Amniotic stem cell (primary cell): Measurements from ENCODE around the gene TMEM132D.

Experiments used
- DNase-seq: peaks from one replicate; lab custom pipeline; 2025; lab: John Stamatoyannopoulos, UW

The TMEM132D gene

DNA sequence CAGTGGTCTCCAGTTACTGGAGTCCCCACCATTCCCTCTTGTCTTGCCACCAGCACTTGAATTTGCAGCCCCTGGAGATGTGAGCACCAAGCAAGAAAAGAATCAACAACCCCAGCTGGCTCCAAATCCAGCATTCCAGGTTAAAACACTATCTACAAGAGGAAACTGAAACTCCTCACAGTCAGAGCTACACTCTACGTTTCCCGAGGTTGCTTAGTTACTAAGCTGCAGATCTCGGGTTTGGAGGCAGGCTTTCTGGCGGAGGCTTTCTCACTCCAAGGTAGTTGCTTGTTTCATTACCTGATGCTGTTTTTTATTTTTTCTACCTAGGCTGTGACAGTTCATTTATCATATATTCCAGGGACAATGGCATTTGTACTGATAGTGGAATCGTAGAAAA lies 802.4 kb downstream of the TMEM132D start:
- no peak for DNase-seq

DNA sequence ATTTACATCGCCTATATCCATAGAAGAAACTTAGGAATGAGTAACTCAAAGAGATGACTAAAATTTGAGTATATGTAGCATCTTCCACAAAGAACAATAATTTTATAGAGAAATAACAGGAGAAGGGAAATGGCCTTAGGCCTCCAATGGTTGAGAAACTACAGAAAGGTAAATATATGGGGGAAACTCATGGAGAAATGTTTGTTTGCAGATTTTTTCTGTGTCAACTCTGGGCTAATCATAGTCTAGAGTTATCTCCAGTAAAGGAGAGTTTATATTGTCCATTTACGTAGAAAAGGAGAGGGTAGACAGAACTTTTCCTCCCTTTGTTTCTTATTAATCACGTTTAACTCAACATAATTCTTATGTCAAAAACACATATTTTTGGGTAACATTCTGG lies 806.4 kb downstream of the TMEM132D start:
- DNase-seq, result no peak

DNA sequence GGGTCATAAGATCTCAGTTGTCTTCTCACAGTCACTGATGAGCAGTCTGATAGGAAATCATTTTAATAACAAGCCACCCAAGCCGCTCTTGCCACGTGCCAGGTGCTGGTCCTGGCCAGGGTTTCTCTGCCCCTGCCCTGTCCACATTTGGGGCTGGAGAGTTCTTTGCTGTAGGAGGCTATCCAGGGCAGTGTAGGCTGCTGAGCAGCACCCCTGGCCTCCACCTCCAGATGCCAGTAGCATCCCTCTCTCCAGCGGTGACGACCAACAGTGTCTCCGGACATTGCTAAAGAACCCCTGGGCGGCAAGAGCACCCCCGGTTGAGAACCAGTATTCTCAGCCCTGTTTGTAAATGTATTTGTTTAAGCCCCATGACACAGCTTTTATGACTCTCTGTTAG lies 806.9 kb downstream of the TMEM132D start:
- DNase-seq, result no peak

DNA sequence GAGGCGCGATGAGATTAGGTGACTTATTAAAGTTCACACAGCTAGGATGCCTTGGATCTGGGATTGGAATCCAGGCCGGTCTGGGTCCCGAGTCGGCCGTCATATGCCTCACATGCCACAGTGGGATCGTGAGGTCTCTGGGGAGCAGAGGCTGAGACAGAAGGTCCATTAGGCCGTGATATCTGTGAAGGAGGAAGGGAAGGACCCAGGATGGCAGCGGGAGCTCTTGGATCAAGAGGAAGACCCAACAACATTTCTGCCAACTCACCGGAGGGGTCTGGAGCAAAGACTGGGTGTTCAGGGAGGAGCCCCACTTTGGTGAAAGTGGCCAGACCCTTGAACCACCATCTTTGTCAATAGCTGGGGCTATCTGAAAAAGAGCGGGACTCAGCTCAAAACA lies 807.6 kb downstream of the TMEM132D start:
- no peak for DNase-seq

DNA sequence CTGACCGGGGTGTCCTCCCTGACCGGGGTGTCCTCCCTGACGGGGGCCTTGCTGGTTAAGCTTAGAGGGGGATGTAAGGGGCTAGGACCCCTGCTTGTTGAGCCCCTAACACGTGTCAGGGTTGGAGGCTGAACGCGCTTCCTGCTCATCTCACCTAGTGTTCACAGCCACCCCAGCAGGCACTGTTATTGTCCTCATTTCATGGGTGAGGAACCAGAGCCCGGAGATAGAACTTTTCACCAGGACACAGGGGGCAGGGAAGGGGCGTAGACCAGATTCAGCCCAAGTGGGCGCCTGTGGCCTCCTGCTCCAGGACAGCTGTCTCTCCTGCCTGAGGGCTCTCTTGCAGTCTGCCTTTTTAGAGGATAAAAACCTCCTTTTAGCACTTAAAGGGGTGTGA lies 814.2 kb downstream of the TMEM132D start:
- DNase-seq, result no peak

DNA sequence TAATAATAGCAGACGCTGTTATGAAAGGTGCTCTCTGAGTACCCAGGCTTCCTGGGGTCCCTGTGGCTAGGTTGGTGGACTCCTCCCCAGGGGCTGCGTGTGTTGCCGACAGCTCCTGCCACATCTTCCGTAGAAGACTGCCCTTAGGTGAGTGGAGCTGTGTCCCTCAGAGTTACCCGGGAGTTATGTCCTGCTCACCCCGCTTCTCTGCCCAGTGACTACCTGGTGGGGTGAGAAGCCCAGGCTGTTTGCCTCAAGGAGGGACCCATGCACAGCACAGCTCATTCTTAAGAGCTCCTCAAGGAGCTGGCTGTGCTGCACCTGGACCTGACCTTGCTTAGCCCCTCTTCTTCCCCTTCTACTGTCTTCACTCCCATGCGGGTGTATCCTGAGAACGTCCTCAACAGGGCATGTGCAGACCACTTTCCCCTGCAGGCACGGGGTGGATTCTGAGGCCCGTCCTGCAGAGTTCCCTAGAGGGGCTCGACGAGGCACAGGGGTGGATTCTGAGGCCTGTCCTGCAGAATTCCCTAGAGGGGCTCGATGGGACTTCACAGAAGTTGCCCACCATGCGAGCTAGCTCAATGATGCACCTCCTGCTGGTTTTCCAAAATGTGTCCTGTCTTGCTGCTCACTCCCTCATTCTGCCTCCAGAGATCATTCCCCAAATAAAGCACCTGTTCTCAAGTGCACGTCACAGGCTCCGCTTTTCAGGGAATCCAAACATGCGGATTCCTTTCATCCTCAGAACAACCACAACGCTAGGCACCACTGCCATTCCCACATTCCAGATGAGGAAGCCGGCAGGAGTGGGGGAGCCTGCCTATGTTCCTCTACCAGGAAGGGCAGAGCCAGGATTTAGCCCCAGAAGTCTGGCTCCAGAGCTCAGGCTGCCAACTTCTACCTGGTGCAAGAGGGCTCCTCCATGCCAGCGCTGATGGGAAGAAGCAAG lies 818.7 kb downstream of the TMEM132D start:
- DNase-seq, result no peak

DNA sequence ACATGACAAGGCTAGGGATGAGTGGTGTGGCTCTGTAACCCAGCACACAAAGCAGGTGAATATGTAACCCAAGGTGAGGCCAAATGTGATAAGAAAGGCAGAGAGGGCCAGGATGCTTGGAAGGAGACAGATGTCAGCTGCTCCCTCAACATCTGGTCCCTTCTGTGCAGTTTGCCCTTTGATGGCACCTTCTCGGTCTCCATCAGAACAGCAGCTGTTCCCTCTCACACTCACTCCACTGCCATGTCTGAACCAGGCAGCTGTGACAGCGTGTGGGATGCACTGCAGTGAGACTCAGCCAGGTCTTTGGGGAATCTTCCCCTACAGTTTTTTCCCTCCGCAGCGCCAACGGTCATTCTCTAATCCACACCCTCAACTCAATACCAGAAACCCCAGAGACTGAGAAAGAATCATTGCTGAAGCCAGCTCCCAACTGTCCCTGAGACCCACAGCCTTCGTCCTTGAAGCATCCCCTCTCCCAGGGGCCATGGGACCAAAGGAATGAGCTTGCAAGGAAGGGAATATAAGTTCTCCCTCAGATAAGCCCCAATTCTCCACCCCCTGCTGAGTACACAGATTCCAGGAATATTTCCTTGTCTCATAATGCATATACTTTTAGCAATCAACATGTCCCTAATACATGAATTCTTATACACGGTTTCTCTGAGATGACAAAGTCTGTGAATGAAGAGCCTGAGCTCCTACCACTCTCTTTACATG lies 820.5 kb downstream of the TMEM132D start:
- DNase-seq, result no peak

DNA sequence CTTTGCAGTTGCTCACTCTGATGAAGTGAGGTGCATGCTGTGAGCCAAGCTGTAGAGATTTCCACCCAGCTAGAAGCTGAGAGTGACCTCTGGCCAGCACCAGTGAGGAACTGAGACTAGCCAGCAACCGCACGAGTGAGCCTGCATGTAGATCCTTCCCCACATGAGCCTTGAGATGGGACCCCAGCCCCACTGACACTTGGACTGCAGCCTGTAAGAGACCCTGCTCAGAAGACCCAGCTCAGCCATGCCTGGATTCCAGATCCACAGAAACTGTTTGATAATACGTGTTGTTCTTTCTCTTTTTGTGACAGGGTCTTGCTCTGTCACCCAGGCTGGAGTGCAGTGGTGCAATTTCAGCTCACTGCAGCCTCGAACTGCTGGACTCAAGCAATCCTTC lies 821.4 kb downstream of the TMEM132D start:
- DNase-seq, result no peak

DNA sequence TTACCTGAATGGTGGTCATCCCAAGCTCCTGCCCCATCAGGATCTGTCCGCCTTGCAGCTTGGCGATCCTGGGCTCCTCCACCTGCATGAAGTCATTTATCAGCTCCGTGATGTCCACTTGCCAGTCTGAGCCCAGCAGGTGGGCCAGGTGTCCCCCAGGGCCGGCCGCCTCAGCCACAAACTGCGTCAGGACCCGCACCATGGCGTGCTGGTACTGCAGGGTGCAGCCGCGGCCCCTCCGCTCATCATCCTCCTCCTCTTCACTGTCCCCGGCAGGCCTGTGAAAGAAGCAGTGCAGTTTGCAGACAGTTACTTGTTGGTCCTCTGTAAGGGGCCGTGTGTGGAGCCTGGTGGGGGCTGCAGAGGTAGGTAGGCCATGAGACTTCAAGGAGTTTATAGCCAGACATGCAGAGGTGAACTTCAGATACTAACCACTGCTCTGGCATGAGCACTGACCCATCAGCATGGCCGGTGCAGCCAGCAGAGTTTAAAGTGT lies 822.0 kb downstream of the TMEM132D start:
- no peak for DNase-seq

DNA sequence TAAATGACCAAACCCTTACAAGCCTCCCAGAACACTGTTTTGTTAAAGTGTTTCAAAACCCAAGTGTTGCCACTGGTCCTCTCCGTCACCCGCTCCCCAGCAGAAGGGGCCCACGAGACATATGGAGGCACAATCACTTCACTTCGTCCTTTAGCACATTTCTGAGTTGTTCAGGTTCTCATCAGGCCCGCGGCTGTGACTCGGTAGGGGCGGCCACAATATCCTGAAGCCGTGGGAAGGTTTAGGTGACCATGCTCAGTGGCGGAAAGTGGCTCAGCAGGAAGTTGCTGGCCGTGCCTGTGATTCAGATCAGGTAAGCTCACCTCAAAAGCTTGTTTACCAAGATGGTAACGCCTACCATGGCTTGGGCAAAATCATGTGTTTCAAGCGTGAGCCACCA lies 823.0 kb downstream of the TMEM132D start:
- DNase-seq, result no peak

DNA sequence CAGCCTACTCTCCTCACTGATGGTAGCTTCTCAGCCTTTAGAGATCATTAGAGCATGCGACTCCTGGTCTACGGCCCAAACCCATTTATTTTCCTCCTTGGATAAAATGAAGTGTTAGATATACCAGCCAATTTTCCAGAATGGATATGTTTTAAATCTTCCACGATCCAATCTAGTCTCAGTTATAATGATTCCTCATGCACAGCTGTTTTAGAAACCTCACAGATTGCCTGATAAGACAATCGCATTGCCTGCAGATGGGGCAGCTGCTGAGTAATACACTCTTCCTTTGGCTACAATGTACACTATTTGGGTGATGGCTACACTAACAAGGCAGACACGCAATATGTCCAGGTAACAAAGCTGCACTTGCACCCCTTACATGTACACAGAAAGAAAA lies 823.4 kb downstream of the TMEM132D start:
- no peak for DNase-seq

DNA sequence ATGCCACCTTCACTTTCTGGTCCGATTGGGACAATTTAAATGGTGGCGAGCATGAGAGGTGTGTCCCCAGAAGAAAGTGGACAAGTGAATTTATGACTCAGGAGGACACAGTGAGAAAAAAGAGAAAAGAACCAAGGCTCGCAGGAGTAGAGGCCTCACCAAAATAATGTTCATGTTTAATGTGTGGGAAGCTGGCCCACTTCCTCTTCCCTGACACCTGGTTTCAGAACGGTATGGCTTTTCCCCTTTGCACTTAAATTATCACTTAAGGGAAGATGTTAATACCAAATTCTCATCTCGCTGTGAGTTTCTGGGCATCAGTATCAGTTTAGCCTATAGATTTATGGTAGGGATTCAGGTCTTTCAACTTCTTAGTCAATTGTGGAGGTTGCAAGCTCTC lies 824.1 kb downstream of the TMEM132D start:
- DNase-seq, result no peak

DNA sequence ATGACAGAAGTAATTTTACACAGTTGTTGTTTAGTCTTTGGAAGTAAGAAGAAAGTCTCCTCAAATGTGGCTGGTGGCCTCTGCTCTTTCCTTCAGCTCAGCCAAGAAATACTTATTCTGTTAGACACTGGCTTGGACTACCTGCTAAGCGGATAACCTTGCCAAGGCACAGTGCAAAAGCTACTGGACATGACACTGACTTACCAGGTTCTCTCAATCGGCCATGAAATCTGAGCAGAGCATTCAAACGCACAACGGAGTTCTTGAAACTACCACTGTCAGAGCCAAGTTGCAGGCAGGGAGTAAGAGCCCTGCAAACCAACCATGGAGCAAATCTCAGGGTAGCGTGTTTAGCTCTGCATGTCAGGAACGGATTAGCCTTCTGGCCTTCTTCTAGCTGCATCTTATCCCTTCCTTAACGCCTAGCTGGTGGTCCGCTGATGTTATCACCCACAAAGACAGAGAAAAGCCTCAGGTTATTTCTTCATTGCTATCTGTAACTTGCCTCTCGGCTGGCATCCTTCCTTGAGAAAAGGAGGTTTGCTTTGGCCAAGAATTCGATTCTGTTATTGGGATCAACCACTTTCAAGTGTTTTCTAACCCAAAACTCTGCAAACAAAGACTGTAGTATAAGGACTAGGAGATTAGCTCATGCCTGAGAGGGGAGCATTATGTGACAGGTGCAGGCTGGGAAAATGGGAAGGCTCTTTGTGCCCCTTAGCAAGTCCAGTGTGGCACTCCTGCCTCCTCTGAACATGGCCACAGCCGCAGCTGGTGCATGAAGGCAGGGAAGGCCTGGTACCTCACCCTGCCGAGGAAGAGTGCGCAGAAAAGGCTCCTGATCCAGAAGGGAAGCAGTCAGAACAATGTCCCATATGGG lies 827.1 kb downstream of the TMEM132D start:
- no peak for DNase-seq

DNA sequence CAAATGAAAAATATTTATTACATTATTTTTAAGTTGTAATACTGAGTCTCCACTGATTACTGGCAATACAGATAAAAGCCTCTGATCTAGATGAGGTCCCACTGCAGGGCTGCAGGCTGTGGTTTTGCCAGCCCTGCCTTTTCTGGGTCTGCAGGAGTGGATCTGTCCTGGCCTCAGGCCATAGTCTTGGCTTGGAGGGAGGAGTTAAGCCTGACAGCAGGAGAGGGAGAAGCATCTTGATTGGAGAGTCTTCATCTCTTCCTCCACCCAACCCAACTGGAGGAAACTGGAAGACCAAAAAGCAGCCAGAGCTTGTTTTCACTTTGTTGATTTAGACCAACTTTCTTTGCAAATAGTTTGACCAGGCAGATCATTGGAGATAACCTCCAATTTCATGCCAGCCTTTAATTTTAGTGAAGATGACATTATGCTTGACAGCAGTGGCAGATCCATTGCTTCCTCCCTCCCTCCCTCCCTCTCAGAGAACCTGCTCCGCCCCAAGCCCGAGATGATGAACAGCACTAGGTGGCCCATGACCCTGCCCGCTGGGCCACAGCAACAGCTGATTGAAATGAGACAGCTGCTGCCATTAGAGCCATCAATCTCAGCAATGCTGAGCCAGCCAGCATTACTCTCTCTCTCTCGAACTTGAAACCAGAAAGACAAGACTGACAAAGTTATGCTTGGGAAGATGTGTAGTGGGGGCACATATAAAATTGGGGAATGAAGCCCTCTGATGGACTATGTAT lies 828.2 kb downstream of the TMEM132D start:
- no peak for DNase-seq

DNA sequence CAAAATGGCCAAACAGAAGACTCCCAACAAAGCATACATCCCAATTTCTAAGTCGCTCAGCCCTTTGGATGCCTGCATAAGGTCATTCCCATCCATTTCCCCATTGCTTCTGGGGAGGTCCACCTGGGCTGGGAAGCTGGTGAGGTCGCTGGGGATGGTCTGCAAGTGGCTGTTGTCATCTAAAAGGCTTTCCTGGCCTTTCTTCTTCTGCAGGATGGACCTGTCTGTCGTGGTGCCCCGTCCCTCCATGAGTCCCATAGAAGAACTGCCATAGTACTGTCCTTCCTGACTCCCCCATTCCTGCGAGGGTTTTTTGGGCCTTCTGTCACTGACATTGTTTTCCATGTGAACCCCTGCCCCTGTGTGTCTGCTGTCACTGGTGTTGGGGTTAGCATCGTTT lies 829.4 kb downstream of the TMEM132D start:
- DNase-seq, result no peak

DNA sequence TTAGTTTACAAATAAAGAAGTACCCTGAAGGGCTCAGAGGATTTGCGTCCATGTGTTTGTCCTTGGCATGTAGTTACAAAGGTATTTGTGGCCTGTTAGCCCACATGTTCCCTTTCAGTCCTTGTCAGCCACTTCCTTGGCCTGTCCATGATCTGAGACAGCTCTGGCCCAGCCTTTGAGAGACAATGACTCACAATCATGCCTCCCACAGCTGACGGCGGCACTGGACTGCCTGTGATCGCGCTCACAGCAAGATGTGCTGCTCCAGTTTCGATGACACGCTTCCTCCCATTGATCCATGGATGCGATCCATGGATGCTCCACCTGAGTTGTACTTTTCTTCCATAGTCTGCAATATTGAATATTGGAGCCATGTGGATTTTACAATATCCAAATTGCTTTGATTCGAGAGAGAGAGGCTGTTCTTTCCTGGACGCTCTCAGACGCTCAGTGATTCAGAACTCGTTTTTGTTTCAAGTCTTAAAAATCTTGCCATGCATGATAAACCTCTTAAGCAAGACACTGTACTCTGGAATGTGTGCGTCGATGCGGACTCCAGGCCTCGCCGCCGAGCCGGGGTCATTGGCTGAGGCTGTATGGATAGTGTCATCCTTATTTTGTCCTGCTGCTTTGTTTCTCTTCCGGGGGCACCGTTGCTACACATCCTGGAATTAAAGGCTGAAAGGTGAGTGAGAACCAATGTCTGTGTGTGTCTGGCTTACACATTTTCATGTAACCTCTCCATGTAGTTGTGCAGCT lies 830.5 kb downstream of the TMEM132D start:
- DNase-seq, result no peak

DNA sequence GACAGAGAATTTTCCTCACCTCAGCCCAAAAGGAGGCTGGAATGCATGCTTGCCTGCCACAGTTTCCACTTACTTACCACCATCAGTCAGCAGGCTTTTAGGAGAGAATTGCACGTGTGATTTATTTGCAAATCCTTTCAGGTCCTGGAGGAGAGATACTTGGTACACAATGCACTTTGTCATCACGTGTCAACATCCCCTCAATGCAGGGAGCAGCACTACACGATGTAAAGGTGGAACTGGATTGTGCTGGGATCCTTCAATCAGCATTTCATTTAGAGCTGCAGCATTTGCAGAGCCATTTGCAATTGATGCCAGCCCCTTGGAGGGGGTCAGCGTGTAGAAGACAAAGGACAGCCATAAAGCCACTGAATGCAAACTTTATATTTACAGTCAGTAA lies 832.5 kb downstream of the TMEM132D start:
- no peak for DNase-seq

DNA sequence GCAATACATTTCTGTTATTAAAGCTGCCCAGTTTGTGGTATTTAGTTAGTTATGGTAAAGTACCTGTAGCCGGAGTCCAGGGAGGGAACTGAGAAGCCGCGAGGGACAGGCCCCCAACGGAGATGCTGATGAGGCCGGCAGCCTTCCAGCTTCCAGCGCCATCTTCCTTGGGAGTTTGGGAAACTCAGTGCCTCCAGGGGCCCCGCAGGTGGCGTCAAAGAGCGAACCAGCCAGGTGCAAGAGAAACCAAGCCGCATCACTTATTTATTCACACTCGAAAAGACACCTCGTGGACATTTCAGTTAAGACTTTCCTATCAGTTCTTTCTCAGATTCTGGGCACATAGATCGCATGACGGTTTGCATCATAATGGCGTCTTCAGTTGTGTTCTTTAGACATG lies 833.9 kb downstream of the TMEM132D start:
- no peak for DNase-seq

DNA sequence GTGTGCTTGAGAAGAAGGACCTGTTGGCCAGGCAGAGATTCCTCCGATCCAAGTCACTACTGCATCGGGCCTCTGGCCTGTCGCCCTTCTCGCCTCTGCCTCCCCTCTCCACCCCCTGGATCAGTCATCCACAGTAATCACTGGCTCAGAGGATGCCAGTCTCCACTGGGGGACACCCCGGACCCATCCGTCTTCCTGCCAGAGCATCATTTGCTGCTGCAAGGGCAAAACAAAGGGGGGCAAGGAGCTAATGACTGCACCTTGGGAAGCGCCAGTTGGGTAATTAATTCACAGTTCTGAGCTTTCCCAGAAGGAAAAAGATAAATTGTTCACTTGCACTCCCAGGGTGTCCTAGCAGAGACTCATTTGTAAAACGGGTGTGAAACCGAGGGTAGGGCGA lies 835.1 kb downstream of the TMEM132D start:
- no peak for DNase-seq

DNA sequence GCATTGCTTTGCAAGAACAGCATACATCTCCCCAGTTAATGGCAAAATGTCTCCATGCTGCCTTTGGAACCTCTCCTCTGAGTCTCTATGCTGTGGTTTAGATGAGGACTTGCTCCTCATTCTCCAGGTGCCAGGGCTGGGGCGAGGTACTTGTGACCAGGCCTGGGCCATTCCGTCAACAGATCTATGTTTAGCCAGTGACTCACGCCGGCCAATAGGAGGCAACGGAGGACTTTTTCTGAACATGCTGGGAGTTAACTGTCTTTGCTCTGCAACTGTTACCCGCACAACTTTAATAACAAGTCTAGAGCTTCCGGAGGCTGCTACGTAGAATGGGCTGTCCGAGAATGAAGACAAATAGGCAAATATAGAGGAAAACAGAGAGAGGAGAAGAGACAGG lies 836.3 kb downstream of the TMEM132D start:
- DNase-seq, result no peak
